Measurements from ENCODE around the gene ADAMTSL1. TPM values are rescaled to one million over a fixed set of nuclear protein-coding genes. Genes with fewer than 3 reads are reported as not detected.

ADAMTSL1 gene
- total RNA-seq, 6 experiments from 2014 or later, result 0.73 to 2.1 (median 0.89) TPM

- Histone ChIP-seq H3K36me3 (no peaks in the 10 kb centered on the region), H3K9me3 (no peaks in the 10 kb centered on the region), H3K4me1 (no peaks in the 10 kb centered on the region), H3K27ac (no peak overlapping the region), H3K27me3 (no peaks in the 10 kb centered on the region), H3K4me3 (no peak overlapping the region)
- 52% methylated on average over 1 of the region's 1 CpG for WGBS (ENCODE audit: insufficient coverage, low coverage, low lambda C conversion rate, missing lambda C conversion rate)
- intact Hi-C loops (cut with DNase I), result no loop called here
- no peak for TF ChIP-seq CTCF (IDR thresholded peaks at IDR 0.05)
- TF ChIP-seq POLR2A (IDR thresholded peaks at IDR 0.05), result no peak
- no peak for ATAC-seq
- no peak for DNase-seq
Observed at GRCh38 chr9:18951936-18952335, 478.0 kb downstream of the ADAMTSL1 start.

- intact Hi-C loops (cut with DNase I), result no loop called here
- 57% methylated on average over 2 of the region's 2 CpGs for WGBS (ENCODE audit: insufficient coverage, low coverage, low lambda C conversion rate, missing lambda C conversion rate)
- Histone ChIP-seq H3K36me3 (no peaks in the 10 kb centered on the region), H3K4me1 (no peaks in the 10 kb centered on the region), H3K9me3 (no peaks in the 10 kb centered on the region), H3K27me3 (no peaks in the 10 kb centered on the region), H3K4me3 (no peak overlapping the region), H3K27ac (no peak overlapping the region)
- TF ChIP-seq POLR2A (IDR thresholded peaks at IDR 0.05) (no peak), CTCF (IDR thresholded peaks at IDR 0.05) (no peak)
- DNase-seq (no peak), ATAC-seq (no peak)
Observed at GRCh38 chr9:18955626-18956025, 481.7 kb downstream of the ADAMTSL1 start.

Small RNAs within 50 kb of the gene (microRNA-seq; reads per million reads assigned to microRNA genes)
- gene MIR3152, result 0 to 0.29 reads per million in 2 donors

Small RNAs within 50 kb of the gene (small RNA-seq; reads per million reads assigned to genes)
- 0 reads per million in 2 experiments for gene MIR3152

Data from right lobe of liver (tissue), 6 donors.